Neural progenitor cell (in vitro differentiated cells): ENCODE measurements around the gene SYNGR3. TPM values are rescaled to one million over a fixed set of nuclear protein-coding genes. Genes with fewer than 3 reads are reported as not detected.

Experiments used
- DNase-seq: peaks from one replicate; pipeline ENCODE4 v3.0.0-alpha.2; 2016; ENCODE audit warnings: low spot score
- H2AFZ ChIP-seq: fragments of 200-600 bp; sonication (generic); replicated peaks from 2 replicates; pipeline ENCODE4 v1.6.1; 2016; ENCODE audit warnings: antibody characterized with exemption
- H3F3A ChIP-seq: fragments of 200-600 bp; sonication (generic); 2 replicates; pipeline ENCODE4 v1.6.1; 2016; ENCODE audit warnings: antibody characterized with exemption, low read depth
- H3K27ac ChIP-seq: fragments of 200-600 bp; sonication (generic); 2 replicates; pipeline ENCODE4 v1.5.1; 2016; ENCODE audit warnings: mild to moderate bottlenecking
- H3K27me3 ChIP-seq: fragments of 200-600 bp; sonication (generic); 2 replicates; pipeline ENCODE4 v1.6.1; 2016; ENCODE audit warnings: mild to moderate bottlenecking, moderate library complexity
- H3K36me3 ChIP-seq: fragments of 200-600 bp; sonication (generic); 2 replicates; pipeline ENCODE4 v1.5.1; 2016
- H3K4me1 ChIP-seq: fragments of 200-600 bp; sonication (generic); 2 replicates; pipeline ENCODE4 v1.6.1; 2016; ENCODE audit warnings: mixed run types
- H3K4me2 ChIP-seq: fragments of 200-600 bp; sonication (generic); 2 replicates; pipeline ENCODE4 v1.6.1; 2016
- H3K4me3 ChIP-seq: fragments of 200-600 bp; sonication (generic); 2 replicates; pipeline ENCODE4 v1.5.1; 2016
- H3K79me2 ChIP-seq: fragments of 200-600 bp; sonication (generic); 2 replicates; pipeline ENCODE4 v1.6.1; 2016; ENCODE audit warnings: low read depth
- H3K9ac ChIP-seq: fragments of 200-600 bp; sonication (generic); 2 replicates; pipeline ENCODE4 v1.6.1; 2016
- H3K9me3 ChIP-seq: fragments of 200-600 bp; sonication (generic); 2 replicates; pipeline ENCODE4 v1.5.1; 2016; ENCODE audit warnings: low read depth
- H4K20me1 ChIP-seq: fragments of 200-600 bp; sonication (generic); 2 replicates; pipeline ENCODE4 v1.6.1; 2016; ENCODE audit warnings: low read depth
- H3K27ac Mint-ChIP-seq: 3 replicates; pipeline ENCODE4 v1.8.0; 2021; ENCODE audit warnings: mixed read lengths
- H3K27me3 Mint-ChIP-seq: 2 replicates; pipeline ENCODE4 v1.8.0; 2022; ENCODE audit warnings: low read depth, mild to moderate bottlenecking, inconsistent platforms, moderate library complexity, mixed read lengths; ENCODE audit not compliant: insufficient read depth
- H3K36me3 Mint-ChIP-seq: 3 replicates; pipeline ENCODE4 v1.8.0; 2021; ENCODE audit warnings: mixed read lengths
- H3K4me1 Mint-ChIP-seq: 3 replicates; pipeline ENCODE4 v1.8.0; 2021; ENCODE audit warnings: mixed read lengths
- H3K4me3 Mint-ChIP-seq: 3 replicates; pipeline ENCODE4 v1.8.0; 2021; ENCODE audit warnings: mild to moderate bottlenecking, moderate library complexity, mixed read lengths
- H3K9me3 Mint-ChIP-seq: 3 replicates; pipeline ENCODE4 v1.8.0; 2020; ENCODE audit warnings: mixed read lengths
- EZH2 ChIP-seq: fragments of 200-600 bp; sonication (generic); IDR thresholded peaks from 2 replicates; pipeline ENCODE4 v1.6.1; 2017; ENCODE audit warnings: antibody characterized with exemption, mild to moderate bottlenecking, moderate library complexity
- EZH2phosphoT487 ChIP-seq: fragments of 200-600 bp; sonication (generic); IDR thresholded peaks from 2 replicates; pipeline ENCODE4 v1.6.1; 2017; ENCODE audit warnings: antibody characterized with exemption
- total RNA-seq: library from RNA; depleted of rRNA; stranded (reverse); fragments of >200 nt; gene quantifications from 2 replicates; pipeline ENCODE4 v1.2.3, GENCODE V29; 2015; ENCODE audit warnings: low replicate concordance
- TF ChIP-seq, protein P1 (sequence below): fragments of 200-600 bp; sonication (generic); IDR thresholded peaks from 2 replicates; pipeline ENCODE4 v1.5.1; 2017; ENCODE audit warnings: antibody characterized with exemption, mild to moderate bottlenecking

SYNGR3 gene
- total RNA-seq, 1 donor from 2014 or later: 4.4 TPM

DNA sequence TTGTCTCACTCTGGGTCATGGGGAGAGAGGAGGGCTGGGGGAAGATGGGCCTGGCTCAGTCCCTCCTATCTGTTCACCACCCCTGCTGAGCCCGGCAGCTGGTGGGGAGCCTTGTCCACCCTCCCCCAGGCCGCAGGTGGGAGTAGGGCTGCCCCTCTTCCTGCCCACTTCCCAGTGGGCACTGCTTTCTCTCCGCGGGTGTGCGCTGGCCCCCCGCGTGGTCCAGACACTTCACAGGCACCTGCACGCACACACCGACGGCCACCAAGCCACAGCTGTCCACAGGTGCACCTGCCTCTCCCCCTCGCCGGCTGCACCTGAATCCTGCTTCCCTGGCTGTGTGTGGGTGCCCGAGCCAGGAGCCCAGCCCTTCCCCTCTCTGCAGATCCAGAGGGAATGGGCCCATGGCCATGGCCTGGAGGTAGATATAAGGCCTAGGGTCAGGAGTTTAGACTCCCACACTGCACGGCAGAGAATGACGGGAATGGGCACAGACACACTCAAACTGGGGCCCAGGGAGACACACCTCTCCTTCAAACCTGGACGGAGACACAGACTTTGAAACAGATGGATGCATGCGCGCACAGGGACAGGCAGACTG, 39.0 kb downstream of the SYNGR3 start:
- Mint-ChIP-seq H3K27ac (peak overlapping the region; percentile 42), H3K4me1 (peaks cover 14% of the 10 kb centered on the region), H3K36me3 (no peaks in the 10 kb centered on the region), H3K4me3 (no peak overlapping the region), H3K27me3 (peaks cover 11% of the 10 kb centered on the region), H3K9me3 (no peaks in the 10 kb centered on the region)
- H3K9me3 ChIP-seq: no peaks in the 10 kb centered on the region
- H3K4me3 ChIP-seq: no peak overlapping the region
- peaks cover 13% of the 10 kb centered on the region for H3F3A ChIP-seq
- peaks cover 51% of the 10 kb centered on the region for H3K27me3 ChIP-seq
- no peaks in the 10 kb centered on the region for H3K36me3 ChIP-seq
- peaks cover 6% of the 10 kb centered on the region for H3K4me1 ChIP-seq
- peaks cover 5% of the 10 kb centered on the region for H4K20me1 ChIP-seq
- H3K27ac ChIP-seq: no peak overlapping the region
- no peak overlapping the region for H3K4me2 ChIP-seq
- no peak overlapping the region for H2AFZ ChIP-seq
- no peak overlapping the region for H3K9ac ChIP-seq
- DNase-seq: no peak
- TF ChIP-seq, protein P1, sequence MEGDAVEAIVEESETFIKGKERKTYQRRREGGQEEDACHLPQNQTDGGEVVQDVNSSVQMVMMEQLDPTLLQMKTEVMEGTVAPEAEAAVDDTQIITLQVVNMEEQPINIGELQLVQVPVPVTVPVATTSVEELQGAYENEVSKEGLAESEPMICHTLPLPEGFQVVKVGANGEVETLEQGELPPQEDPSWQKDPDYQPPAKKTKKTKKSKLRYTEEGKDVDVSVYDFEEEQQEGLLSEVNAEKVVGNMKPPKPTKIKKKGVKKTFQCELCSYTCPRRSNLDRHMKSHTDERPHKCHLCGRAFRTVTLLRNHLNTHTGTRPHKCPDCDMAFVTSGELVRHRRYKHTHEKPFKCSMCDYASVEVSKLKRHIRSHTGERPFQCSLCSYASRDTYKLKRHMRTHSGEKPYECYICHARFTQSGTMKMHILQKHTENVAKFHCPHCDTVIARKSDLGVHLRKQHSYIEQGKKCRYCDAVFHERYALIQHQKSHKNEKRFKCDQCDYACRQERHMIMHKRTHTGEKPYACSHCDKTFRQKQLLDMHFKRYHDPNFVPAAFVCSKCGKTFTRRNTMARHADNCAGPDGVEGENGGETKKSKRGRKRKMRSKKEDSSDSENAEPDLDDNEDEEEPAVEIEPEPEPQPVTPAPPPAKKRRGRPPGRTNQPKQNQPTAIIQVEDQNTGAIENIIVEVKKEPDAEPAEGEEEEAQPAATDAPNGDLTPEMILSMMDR: no peak
- no peak for TF ChIP-seq EZH2phosphoT487
- no peak for TF ChIP-seq EZH2
- H3K79me2 ChIP-seq: no peaks in the 10 kb centered on the region

DNA sequence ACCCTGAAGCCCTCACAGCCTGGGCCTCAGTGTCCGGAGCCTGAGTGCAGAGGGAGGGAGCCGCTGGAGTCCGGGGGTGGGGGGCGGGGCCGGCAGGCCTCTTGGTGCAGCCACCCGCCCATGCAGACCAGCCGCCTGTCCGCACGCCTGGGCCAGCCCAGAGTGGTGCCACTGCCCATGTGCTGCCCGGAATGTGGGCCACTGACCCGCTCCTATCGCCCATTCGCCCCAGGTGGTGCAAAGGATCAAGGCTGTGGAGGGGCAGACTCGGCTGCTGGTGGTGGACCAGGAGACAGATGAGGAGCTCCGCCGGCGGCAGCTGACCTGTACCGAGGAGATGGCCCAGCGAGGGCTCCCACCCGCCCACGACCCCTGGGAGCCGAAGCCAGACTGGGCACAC, 39.6 kb downstream of the SYNGR3 start:
- Mint-ChIP-seq H3K27me3 (peaks cover 11% of the 10 kb centered on the region), H3K27ac (no peak overlapping the region), H3K4me1 (peaks cover 10% of the 10 kb centered on the region), H3K9me3 (no peaks in the 10 kb centered on the region), H3K36me3 (no peaks in the 10 kb centered on the region), H3K4me3 (no peak overlapping the region)
- no peak overlapping the region for H2AFZ ChIP-seq
- no peak for DNase-seq
- H3K27ac ChIP-seq: no peak overlapping the region
- no peak overlapping the region for H3K9ac ChIP-seq
- TF ChIP-seq EZH2 (no peak), EZH2phosphoT487 (no peak)
- TF ChIP-seq, protein P1: no peak
- peaks cover 45% of the 10 kb centered on the region for H3K27me3 ChIP-seq
- peaks cover 5% of the 10 kb centered on the region for H4K20me1 ChIP-seq
- no peak overlapping the region for H3K4me2 ChIP-seq
- peaks cover 13% of the 10 kb centered on the region for H3F3A ChIP-seq
- H3K4me1 ChIP-seq: peaks cover 6% of the 10 kb centered on the region
- H3K9me3 ChIP-seq: no peaks in the 10 kb centered on the region
- H3K36me3 ChIP-seq: no peaks in the 10 kb centered on the region
- H3K79me2 ChIP-seq: no peaks in the 10 kb centered on the region
- H3K4me3 ChIP-seq: no peak overlapping the region

DNA sequence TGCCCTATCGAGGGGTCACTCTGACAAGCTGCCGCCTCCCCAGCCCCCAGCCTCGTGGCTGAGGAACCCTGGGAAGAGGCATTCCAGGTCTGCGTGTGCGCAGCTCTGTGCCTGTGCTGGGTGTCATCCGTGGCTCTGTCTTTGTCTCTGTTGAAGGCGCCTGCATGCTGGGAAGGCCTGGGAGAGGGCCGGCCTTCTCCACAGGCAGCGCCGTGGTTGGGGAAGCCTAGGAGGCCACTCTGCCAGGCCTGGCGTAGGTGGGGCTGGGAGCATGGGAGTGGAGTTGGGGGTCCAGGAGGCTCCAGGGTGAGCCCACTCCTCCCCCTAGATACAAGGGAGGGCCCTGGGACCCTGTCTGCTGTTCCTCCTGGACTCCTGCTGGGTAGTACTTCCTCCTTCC, 40.3 kb downstream of the SYNGR3 start:
- peaks cover 38% of the 10 kb centered on the region for H3K27me3 ChIP-seq
- peaks cover 6% of the 10 kb centered on the region for H3K4me1 ChIP-seq
- no peaks in the 10 kb centered on the region for H3K36me3 Mint-ChIP-seq

More for the DNA sequence above, 40.3 kb downstream of the SYNGR3 start:
- H3K27ac Mint-ChIP-seq: no peak overlapping the region
- no peak overlapping the region for H3K4me3 Mint-ChIP-seq
- Histone ChIP-seq H3K9ac (no peak overlapping the region), H3K79me2 (no peaks in the 10 kb centered on the region), H4K20me1 (peaks cover 5% of the 10 kb centered on the region), H2AFZ (no peak overlapping the region), H3K27ac (no peak overlapping the region), H3K36me3 (no peaks in the 10 kb centered on the region), H3F3A (peaks cover 13% of the 10 kb centered on the region), H3K4me3 (no peak overlapping the region), H3K9me3 (no peaks in the 10 kb centered on the region), H3K4me2 (no peak overlapping the region)
- H3K9me3 Mint-ChIP-seq: no peaks in the 10 kb centered on the region
- no peak for DNase-seq
- peaks cover 10% of the 10 kb centered on the region for H3K4me1 Mint-ChIP-seq
- TF ChIP-seq EZH2phosphoT487 (no peak), EZH2 (no peak)
- TF ChIP-seq, protein P1: no peak
- H3K27me3 Mint-ChIP-seq: peaks cover 9% of the 10 kb centered on the region
